ENCODE results near the gene TTLL11. TPM values are rescaled to one million over a fixed set of nuclear protein-coding genes. Genes with fewer than 3 reads are reported as not detected.

The TTLL11 gene
- total RNA-seq, 4 donors from 2014 or later = 3.2 to 11.8 (median 9.0) TPM

- Histone ChIP-seq H3K9me3 (no peaks in the 10 kb centered on the region), H3K4me3 (no peak overlapping the region), H3K27ac (no peak overlapping the region), H3K27me3 (no peaks in the 10 kb centered on the region), H3K4me1 (no peaks in the 10 kb centered on the region), H3K36me3 (no peaks in the 10 kb centered on the region)
- 89 to 91% methylated on average over 12 to 13 of the region's 15 CpGs for WGBS, 2 donors
- intact Hi-C loops (cut with DNase I) = no loop called here
- DNase-seq = no peak
- TF ChIP-seq CTCF (IDR thresholded peaks at IDR 0.05) = no peak
- TF ChIP-seq POLR2A (IDR thresholded peaks at IDR 0.05) = no peak
These were observed 150.2 kb downstream of the TTLL11 start for GRCh38 chr9:121942866-121943382.

GRCh38 chr9:121942313-121942712 lies 150.8 kb downstream of the TTLL11 start:
- intact Hi-C loops (cut with DNase I) = no loop called here
- no peak overlapping the region for H3K4me3 ChIP-seq
- no peaks in the 10 kb centered on the region for H3K36me3 ChIP-seq
- H3K27me3 ChIP-seq = no peaks in the 10 kb centered on the region
- H3K4me1 ChIP-seq = no peaks in the 10 kb centered on the region
- 85 to 87% methylated on average over 7 of the region's 7 CpGs for WGBS, 2 donors
- TF ChIP-seq POLR2A (IDR thresholded peaks at IDR 0.05) = no peak
- no peak for TF ChIP-seq CTCF (IDR thresholded peaks at IDR 0.05)
- no peaks in the 10 kb centered on the region for H3K9me3 ChIP-seq
- no peak overlapping the region for H3K27ac ChIP-seq
- DNase-seq = no peak

GRCh38 chr9:121939643-121940042 lies 153.5 kb downstream of the TTLL11 start:
- WGBS, 2 donors = 66 to 70% methylated on average over 10 of the region's 10 CpGs
- TF ChIP-seq POLR2A (IDR thresholded peaks at IDR 0.05) = no peak
- Histone ChIP-seq H3K27me3 (no peaks in the 10 kb centered on the region), H3K4me3 (no peak overlapping the region), H3K9me3 (no peaks in the 10 kb centered on the region), H3K27ac (no peak overlapping the region), H3K4me1 (no peaks in the 10 kb centered on the region), H3K36me3 (no peaks in the 10 kb centered on the region)
- intact Hi-C loops (cut with DNase I) = no loop called here
- no peak for DNase-seq

- Histone ChIP-seq H3K27me3 (no peaks in the 10 kb centered on the region), H3K4me3 (no peak overlapping the region), H3K9me3 (no peaks in the 10 kb centered on the region), H3K27ac (no peak overlapping the region), H3K4me1 (no peaks in the 10 kb centered on the region), H3K36me3 (no peaks in the 10 kb centered on the region)
- no peak for TF ChIP-seq POLR2A (IDR thresholded peaks at IDR 0.05)
- intact Hi-C loops (cut with DNase I) = no loop called here
- 87 to 95% methylated on average over 3 of the region's 3 CpGs for WGBS, 2 donors
- DNase-seq = no peak
These were observed 154.5 kb downstream of the TTLL11 start for GRCh38 chr9:121938621-121939020.

- no peaks in the 10 kb centered on the region for H3K27me3 ChIP-seq
- no peaks in the 10 kb centered on the region for H3K4me1 ChIP-seq
- H3K9me3 ChIP-seq = no peaks in the 10 kb centered on the region
- H3K4me3 ChIP-seq = no peak overlapping the region
- 91 to 94% methylated on average over 2 of the region's 2 CpGs for WGBS, 2 donors
- no peak for DNase-seq
- no peaks in the 10 kb centered on the region for H3K36me3 ChIP-seq
- TF ChIP-seq POLR2A (IDR thresholded peaks at IDR 0.05) (no peak), CTCF (IDR thresholded peaks at IDR 0.05) (no peak)
- intact Hi-C loops (cut with DNase I) = no loop called here
- H3K27ac ChIP-seq = no peak overlapping the region
These were observed 155.9 kb downstream of the TTLL11 start for GRCh38 chr9:121937240-121937639.

- Histone ChIP-seq H3K9me3 (no peaks in the 10 kb centered on the region), H3K36me3 (no peaks in the 10 kb centered on the region), H3K4me3 (no peak overlapping the region), H3K27ac (no peak overlapping the region), H3K27me3 (no peaks in the 10 kb centered on the region), H3K4me1 (no peaks in the 10 kb centered on the region)
- TF ChIP-seq CTCF (IDR thresholded peaks at IDR 0.05) (no peak), POLR2A (IDR thresholded peaks at IDR 0.05) (no peak)
- 83 to 91% methylated on average over 4 to 9 of the region's 9 CpGs for WGBS, 2 donors
- intact Hi-C loops (cut with DNase I) = no loop called here
- no peak for DNase-seq
These were observed 157.4 kb downstream of the TTLL11 start for GRCh38 chr9:121935739-121936138.
